Activated T-helper 17 cell treated with anti-CD3 and anti-CD28 coated beads, Interleukin-2, amount 50 U/mL, for 72 hours (primary cell): Measurements from ENCODE around the gene ANKRD12. TPM values are rescaled to one million over a fixed set of nuclear protein-coding genes. Genes with fewer than 3 reads are reported as not detected.
"Not testable (repeated sequence)": the region's sequence is repeated elsewhere in the genome, so short reads cannot be mapped to it uniquely, and the experiment has no call there.

Experiments
- ATAC-seq: fragments of 150-1000 bp; cut with Tn5 transposase; replicated peaks from 2 replicates; pipeline ENCODE4 v1.10.0; 2021; ENCODE audit warnings: mild to moderate bottlenecking, moderate library complexity
- H3K27ac Mint-ChIP-seq: one replicate; pipeline ENCODE4 v1.8.0; 2022; ENCODE audit warnings: mixed read lengths
- H3K27me3 Mint-ChIP-seq: one replicate; pipeline ENCODE4 v1.8.0; 2022; ENCODE audit warnings: mixed read lengths
- H3K36me3 Mint-ChIP-seq: one replicate; pipeline ENCODE4 v1.8.0; 2022; ENCODE audit warnings: low read depth, mild to moderate bottlenecking, mixed read lengths
- H3K4me1 Mint-ChIP-seq: one replicate; pipeline ENCODE4 v1.8.0; 2022; ENCODE audit warnings: mixed read lengths
- H3K4me3 Mint-ChIP-seq: one replicate; pipeline ENCODE4 v1.8.0; 2022; ENCODE audit warnings: mild to moderate bottlenecking, mixed read lengths
- H3K9me3 Mint-ChIP-seq: one replicate; pipeline ENCODE4 v1.8.0; 2022; ENCODE audit warnings: mixed read lengths
- total RNA-seq, 2 donors: library from RNA; stranded (reverse); gene quantifications; one replicate each; pipeline ENCODE4 v1.2.3, GENCODE V29; 2022

Gene ANKRD12
- total RNA-seq, 2 donors from 2014 or later = 104 to 170 TPM

DNA sequence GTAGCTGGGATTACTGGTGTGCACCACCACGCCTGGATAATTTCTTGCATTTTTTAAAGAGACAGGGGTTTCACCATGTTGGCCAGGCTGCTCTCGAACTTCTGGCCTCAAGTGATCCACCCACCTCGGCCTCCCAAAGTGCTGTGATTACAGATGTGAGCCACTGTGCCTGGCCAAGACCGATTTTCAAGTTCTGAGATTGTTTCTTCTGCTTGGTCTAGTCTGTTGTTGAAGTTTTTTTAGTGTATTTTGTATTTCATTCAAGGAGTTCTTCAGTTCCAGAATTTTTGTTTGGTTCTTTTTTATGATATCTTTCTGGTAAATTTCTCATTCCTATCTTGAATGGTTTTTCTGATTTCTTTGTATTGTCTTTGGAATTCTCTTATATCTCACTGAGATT lies 96.4 kb downstream of the ANKRD12 start:
- H3K36me3 Mint-ChIP-seq = peaks cover 100% of the 10 kb centered on the region
- H3K4me1 Mint-ChIP-seq = peaks cover 35% of the 10 kb centered on the region
- no peak overlapping the region for H3K27ac Mint-ChIP-seq
- no peaks in the 10 kb centered on the region for H3K9me3 Mint-ChIP-seq
- no peaks in the 10 kb centered on the region for H3K27me3 Mint-ChIP-seq
- ATAC-seq = no peak
- H3K4me3 Mint-ChIP-seq = no peak overlapping the region

DNA sequence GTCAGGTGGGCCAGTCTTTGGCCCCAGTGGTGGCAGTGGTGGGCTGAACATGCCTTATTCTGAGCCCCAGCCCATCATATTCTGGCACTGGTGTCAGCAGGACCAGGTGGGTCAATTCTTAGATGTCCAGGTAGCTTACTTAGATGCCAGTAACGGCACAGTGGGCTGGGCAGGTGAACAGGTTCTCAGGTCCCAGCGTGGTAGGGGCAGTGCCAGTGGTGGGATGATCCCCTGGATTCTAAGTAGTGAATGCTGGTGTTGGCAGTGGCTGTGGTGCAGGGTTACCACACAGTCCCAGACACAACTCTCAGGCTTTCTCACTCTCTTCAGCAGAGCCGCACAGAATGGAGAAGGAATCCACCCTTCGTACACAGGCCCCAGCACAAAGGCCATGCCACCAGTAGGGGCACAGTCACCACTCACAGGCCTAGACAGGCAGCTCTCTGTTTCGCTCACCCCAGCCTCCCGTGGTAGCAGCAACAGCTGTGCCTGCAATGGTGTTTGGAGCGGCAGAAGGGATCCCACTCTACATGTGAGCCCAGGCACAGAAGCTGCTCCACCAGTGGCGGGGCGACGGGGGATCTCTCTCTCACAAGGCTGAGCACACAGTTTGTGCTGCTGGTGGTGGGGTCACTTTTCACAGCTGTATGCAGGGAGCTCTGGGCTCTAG lies 97.3 kb downstream of the ANKRD12 start:
- ATAC-seq = no peak
- H3K4me3 Mint-ChIP-seq = no peak overlapping the region

DNA sequence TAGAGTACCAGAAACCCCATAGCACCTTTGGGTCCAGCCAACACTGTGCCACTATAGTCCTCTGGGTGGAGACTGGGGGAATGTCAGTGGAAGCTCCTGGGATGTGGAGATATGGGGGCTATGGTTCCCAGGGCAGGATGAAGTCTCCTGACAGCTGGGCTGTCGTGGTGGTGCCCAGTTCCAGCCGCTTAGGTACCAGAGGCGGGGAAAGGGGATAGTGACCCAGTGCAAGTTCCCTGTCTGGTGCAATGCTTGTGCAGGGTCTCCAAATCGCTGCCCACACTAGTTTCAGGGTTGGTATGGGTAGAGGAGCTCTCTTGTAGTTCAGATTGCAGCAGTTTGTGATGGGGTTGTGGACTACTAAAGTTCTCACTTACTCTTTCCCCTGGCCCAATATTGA lies 97.9 kb downstream of the ANKRD12 start:
- Mint-ChIP-seq H3K27me3 (no peaks in the 10 kb centered on the region), H3K4me3 (no peak overlapping the region), H3K9me3 (no peaks in the 10 kb centered on the region), H3K4me1 (peaks cover 32% of the 10 kb centered on the region), H3K36me3 (peaks cover 100% of the 10 kb centered on the region), H3K27ac (no peak overlapping the region)
- no peak for ATAC-seq

More for the DNA sequence above, 97.3 kb downstream of the ANKRD12 start:
- Mint-ChIP-seq H3K4me1 (peaks cover 38% of the 10 kb centered on the region), H3K36me3 (peaks cover 100% of the 10 kb centered on the region), H3K9me3 (no peaks in the 10 kb centered on the region), H3K27ac (no peak overlapping the region), H3K27me3 (no peaks in the 10 kb centered on the region)

- Mint-ChIP-seq H3K9me3 (no peaks in the 10 kb centered on the region), H3K36me3 (peaks cover 100% of the 10 kb centered on the region), H3K27me3 (no peaks in the 10 kb centered on the region), H3K27ac (peak overlapping the region; percentile 62), H3K4me1 (peaks cover 22% of the 10 kb centered on the region), H3K4me3 (no peak overlapping the region)
- no peak for ATAC-seq
These were observed 101.4 kb downstream of the ANKRD12 start for GRCh38 chr18:9237981-9238380.

GRCh38 chr18:9239720-9240119 lies 103.1 kb downstream of the ANKRD12 start:
- Mint-ChIP-seq H3K27me3 (no peaks in the 10 kb centered on the region), H3K36me3 (peaks cover 100% of the 10 kb centered on the region), H3K4me1 (peaks cover 31% of the 10 kb centered on the region), H3K27ac (peak overlapping the region; percentile 66), H3K4me3 (peak overlapping the region; percentile 13), H3K9me3 (no peaks in the 10 kb centered on the region)
- peak; percentile 53 for ATAC-seq

GRCh38 chr18:9240270-9240669 lies 103.7 kb downstream of the ANKRD12 start:
- peaks cover 98% of the 10 kb centered on the region for H3K36me3 Mint-ChIP-seq
- peak; percentile 75 for ATAC-seq
- no peaks in the 10 kb centered on the region for H3K9me3 Mint-ChIP-seq
- H3K4me3 Mint-ChIP-seq = peak overlapping the region; percentile 13
- peaks cover 31% of the 10 kb centered on the region for H3K4me1 Mint-ChIP-seq
- peak overlapping the region; percentile 66 for H3K27ac Mint-ChIP-seq
- H3K27me3 Mint-ChIP-seq = no peaks in the 10 kb centered on the region

DNA sequence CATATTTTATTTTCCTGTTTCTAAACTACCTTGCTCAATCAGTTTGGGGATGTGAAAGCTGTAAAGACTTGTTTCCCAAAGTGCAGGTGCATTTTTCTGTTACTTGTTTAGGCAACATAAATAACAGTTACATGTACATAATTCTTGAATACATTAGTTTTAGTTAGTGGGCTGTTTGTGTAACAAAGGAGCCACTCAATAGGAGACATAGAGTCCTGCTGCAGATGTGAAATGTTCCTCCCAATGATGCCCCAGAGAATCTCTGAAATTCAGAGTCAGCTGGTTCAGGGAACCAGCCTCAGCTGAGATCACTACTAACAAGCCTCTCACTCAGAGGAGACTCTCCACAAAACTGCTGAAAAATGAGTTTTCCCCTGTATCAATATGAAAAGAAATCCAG lies 106.4 kb downstream of the ANKRD12 start:
- Mint-ChIP-seq H3K27me3 (no peaks in the 10 kb centered on the region), H3K9me3 (no peaks in the 10 kb centered on the region), H3K4me1 (peaks cover 28% of the 10 kb centered on the region), H3K4me3 (peak overlapping the region; percentile 33), H3K27ac (peak overlapping the region; percentile 70), H3K36me3 (peaks cover 90% of the 10 kb centered on the region)
- ATAC-seq = no peak

DNA sequence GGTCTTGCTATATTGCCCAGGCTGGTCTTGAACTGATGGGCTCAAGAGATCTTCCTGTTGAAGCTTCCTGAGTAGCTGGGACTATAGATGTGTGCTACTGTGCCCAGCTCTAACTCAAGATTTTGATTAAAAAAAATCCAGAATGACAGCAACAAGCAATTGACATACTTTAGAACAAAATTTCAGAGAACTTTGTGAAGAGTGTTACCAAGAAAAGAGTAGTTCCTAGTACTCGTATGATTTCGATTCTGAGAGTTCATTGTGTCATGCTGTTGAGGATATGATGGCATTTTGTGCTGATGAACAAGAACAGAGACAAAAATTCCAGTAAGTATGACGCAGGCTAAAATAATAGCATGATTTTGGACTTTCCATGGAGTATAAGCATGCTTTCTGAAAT lies 107.8 kb downstream of the ANKRD12 start:
- Mint-ChIP-seq H3K4me3 (peak overlapping the region; percentile 33), H3K27ac (peak overlapping the region; percentile 70), H3K27me3 (no peaks in the 10 kb centered on the region), H3K9me3 (no peaks in the 10 kb centered on the region), H3K36me3 (peaks cover 88% of the 10 kb centered on the region), H3K4me1 (peaks cover 21% of the 10 kb centered on the region)
- ATAC-seq = peak; percentile 72

GRCh38 chr18:9248661-9249060 lies 112.1 kb downstream of the ANKRD12 start:
- Mint-ChIP-seq H3K36me3 (peaks cover 85% of the 10 kb centered on the region), H3K27ac (no peak overlapping the region)

GRCh38 chr18:9249254-9249653 lies 112.7 kb downstream of the ANKRD12 start:
- Mint-ChIP-seq H3K36me3 (peaks cover 85% of the 10 kb centered on the region), H3K4me3 (no peak overlapping the region), H3K27ac (peak overlapping the region; percentile 8), H3K4me1 (peaks cover 10% of the 10 kb centered on the region), H3K27me3 (no peaks in the 10 kb centered on the region), H3K9me3 (peaks cover 2% of the 10 kb centered on the region)
- ATAC-seq = no peak

More at GRCh38 chr18:9248661-9249060, 112.1 kb downstream of the ANKRD12 start:
- Mint-ChIP-seq H3K9me3 (no peaks in the 10 kb centered on the region), H3K4me1 (peaks cover 12% of the 10 kb centered on the region), H3K4me3 (no peak overlapping the region), H3K27me3 (no peaks in the 10 kb centered on the region)
- no peak for ATAC-seq

GRCh38 chr18:9259173-9259572 lies 122.6 kb downstream of the ANKRD12 start:
- Mint-ChIP-seq H3K9me3 (peaks cover 7% of the 10 kb centered on the region), H3K4me3 (no peak overlapping the region), H3K36me3 (peaks cover 98% of the 10 kb centered on the region), H3K27ac (no peak overlapping the region), H3K4me1 (peaks cover 19% of the 10 kb centered on the region), H3K27me3 (no peaks in the 10 kb centered on the region)
- ATAC-seq = no peak

GRCh38 chr18:9260388-9261380 lies 124.1 kb downstream of the ANKRD12 start:
- ATAC-seq = peak; percentile 26
- Mint-ChIP-seq H3K27me3 (no peaks in the 10 kb centered on the region), H3K27ac (peak overlapping the region; percentile 25), H3K4me3 (no peak overlapping the region), H3K36me3 (peaks cover 98% of the 10 kb centered on the region), H3K9me3 (peaks cover 4% of the 10 kb centered on the region), H3K4me1 (peaks cover 19% of the 10 kb centered on the region)

GRCh38 chr18:9263264-9263663 lies 126.7 kb downstream of the ANKRD12 start:
- H3K36me3 Mint-ChIP-seq = peaks cover 98% of the 10 kb centered on the region
- H3K9me3 Mint-ChIP-seq = no peaks in the 10 kb centered on the region
- no peak overlapping the region for H3K27ac Mint-ChIP-seq
- H3K27me3 Mint-ChIP-seq = no peaks in the 10 kb centered on the region
- peaks cover 14% of the 10 kb centered on the region for H3K4me1 Mint-ChIP-seq
- ATAC-seq = no peak
- H3K4me3 Mint-ChIP-seq = no peak overlapping the region

DNA sequence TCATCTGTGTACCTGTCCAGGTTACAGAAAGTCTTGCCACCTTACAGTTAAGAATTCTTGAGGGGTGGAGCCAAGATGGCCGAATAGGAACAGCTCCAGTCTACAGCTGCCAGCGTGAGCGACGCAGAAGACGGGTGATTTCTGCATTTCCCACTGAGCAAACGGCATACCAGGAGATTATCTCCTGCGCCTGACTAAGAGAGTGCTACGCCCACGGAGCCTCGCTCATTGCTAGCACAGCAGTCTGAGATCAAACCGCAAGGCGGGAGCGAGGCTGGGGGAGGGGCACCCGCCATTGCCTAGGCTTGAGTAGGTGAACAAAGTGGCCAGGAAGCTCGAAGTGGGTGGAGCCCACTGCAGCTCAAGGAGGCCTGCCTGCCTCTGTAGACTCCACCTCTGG lies 128.2 kb downstream of the ANKRD12 start:
- not testable (repeated sequence) for H3K9me3 Mint-ChIP-seq, H3K4me3 Mint-ChIP-seq, H3K27me3 Mint-ChIP-seq, H3K27ac Mint-ChIP-seq, ATAC-seq
- Mint-ChIP-seq H3K4me1 (peaks cover 14% of the 10 kb centered on the region), H3K36me3 (peaks cover 98% of the 10 kb centered on the region)

GRCh38 chr18:9273221-9273620 lies 136.6 kb downstream of the ANKRD12 start:
- H3K36me3 Mint-ChIP-seq = peaks cover 94% of the 10 kb centered on the region
- no peak overlapping the region for H3K27ac Mint-ChIP-seq
- no peaks in the 10 kb centered on the region for H3K27me3 Mint-ChIP-seq
- ATAC-seq = no peak
- no peaks in the 10 kb centered on the region for H3K4me1 Mint-ChIP-seq
- no peak overlapping the region for H3K4me3 Mint-ChIP-seq
- H3K9me3 Mint-ChIP-seq = no peaks in the 10 kb centered on the region
